Stimulated activated CD4-positive, alpha-beta T cell treated with anti-CD3 and anti-CD28 coated beads, Interleukin-1b, Interleukin-23, amount 100 ng/mL, for 4 hours (primary cell): ENCODE data around the gene TRPM7.
"Not testable (repeated sequence)": the region's sequence is repeated elsewhere in the genome, so short reads cannot be mapped to it uniquely, and the experiment has no call there.

ENCODE experiments used
- DNase-seq, 2 donors: peaks; one replicate each; pipeline ENCODE4 v3.0.0-alpha.2; 2020; ENCODE audit warnings: low read depth in 2 of 2

The TRPM7 gene

GRCh38 chr15:50686469-50687301 lies at the start of gene TRPM7:
TSS of gene TRPM7 (minus strand) at chr15:50686797. CDS start at chr15:50686533, 264 bp downstream.
- DNase-seq, result peak; percentile 81 to 85

GRCh38 chr15:50735156-50735555 lies 48.6 kb upstream of the TRPM7 start:
- DNase-seq, result no peak

GRCh38 chr15:50726315-50726714 lies 39.7 kb upstream of the TRPM7 start:
- no peak for DNase-seq

- no peak for DNase-seq
These were observed 32.1 kb upstream of the TRPM7 start for GRCh38 chr15:50718700-50719125.

- DNase-seq, result no peak
These were observed 25.4 kb upstream of the TRPM7 start for GRCh38 chr15:50712018-50712417.

- no peak for DNase-seq
These were observed 24.0 kb upstream of the TRPM7 start for GRCh38 chr15:50710585-50710984.

- DNase-seq, result no peak
These were observed 21.4 kb upstream of the TRPM7 start for GRCh38 chr15:50707878-50708427.

GRCh38 chr15:50702762-50703334 lies 16.3 kb upstream of the TRPM7 start:
- no peak for DNase-seq

GRCh38 chr15:50698101-50698500 lies 11.5 kb upstream of the TRPM7 start:
- no peak for DNase-seq

- no peak for DNase-seq
These were observed 10.7 kb upstream of the TRPM7 start for GRCh38 chr15:50697109-50697797.

- DNase-seq, result not testable (repeated sequence)
These were observed 8.1 kb upstream of the TRPM7 start for GRCh38 chr15:50694634-50695165.

GRCh38 chr15:50687302-50687902 lies 805 bp upstream of the TRPM7 start:
- DNase-seq, result no peak

- DNase-seq, result peak; percentile 64 to 72
These were observed 575 bp downstream of the TRPM7 start for GRCh38 chr15:50685976-50686468.

GRCh38 chr15:50685191-50685975 lies 1.2 kb downstream of the TRPM7 start:
- DNase-seq, result no peak

GRCh38 chr15:50681467-50681866 lies 5.1 kb downstream of the TRPM7 start:
- no peak for DNase-seq

GRCh38 chr15:50676799-50677483 lies 9.7 kb downstream of the TRPM7 start:
- DNase-seq, result no peak

GRCh38 chr15:50675535-50676144 lies 11.0 kb downstream of the TRPM7 start:
- DNase-seq, result no peak

- DNase-seq, result no peak
These were observed 16.5 kb downstream of the TRPM7 start for GRCh38 chr15:50670115-50670514.

GRCh38 chr15:50669611-50670010 lies 17.0 kb downstream of the TRPM7 start:
- DNase-seq, result no peak

GRCh38 chr15:50665938-50666337 lies 20.7 kb downstream of the TRPM7 start:
- no peak for DNase-seq
